Bronchial epithelial cell (primary cell): Measurements from ENCODE around the gene ANKS1B. TPM values are rescaled to one million over a fixed set of nuclear protein-coding genes. Genes with fewer than 3 reads are reported as not detected.

Source experiments
- DNase-seq: peaks from one replicate; pipeline ENCODE4 v3.0.0-alpha.2; 2010; ENCODE audit warnings: low read depth
- FAIRE-seq: peaks from 2 replicates; lab custom pipeline; 2011; peaks lifted over from hg19 to GRCh38; lab: Jason Lieb, UNC
- H3K27me3 ChIP-seq: 2 replicates; pipeline ENCODE4 v1.5.1; 2011; ENCODE audit warnings: low read length; ENCODE audit not compliant: control insufficient read depth, insufficient read depth
- H3K36me3 ChIP-seq: 2 replicates; pipeline ENCODE4 v1.5.1; 2011; ENCODE audit warnings: low read length; ENCODE audit not compliant: control insufficient read depth, insufficient read depth
- H3K4me3 ChIP-seq: 2 replicates; pipeline ENCODE4 v1.5.1; 2011; ENCODE audit warnings: mild to moderate bottlenecking, low read depth, low read length, control low read depth
- total RNA-seq: library from RNA; depleted of rRNA; stranded (reverse); fragments of >200 nt; gene quantifications from 2 replicates; pipeline ENCODE4 v1.2.1, GENCODE V29; 2014
- TF ChIP-seq, protein P1 (sequence below): IDR thresholded peaks from 2 replicates; pipeline ENCODE4 v1.5.1; 2011; ENCODE audit warnings: mild to moderate bottlenecking, moderate library complexity, low read length, control low read depth, inconsistent platforms; ENCODE audit not compliant: insufficient read depth, severe bottlenecking

The ANKS1B gene
- total RNA-seq, 1 donor from 2014 or later: 0.26 TPM

DNA sequence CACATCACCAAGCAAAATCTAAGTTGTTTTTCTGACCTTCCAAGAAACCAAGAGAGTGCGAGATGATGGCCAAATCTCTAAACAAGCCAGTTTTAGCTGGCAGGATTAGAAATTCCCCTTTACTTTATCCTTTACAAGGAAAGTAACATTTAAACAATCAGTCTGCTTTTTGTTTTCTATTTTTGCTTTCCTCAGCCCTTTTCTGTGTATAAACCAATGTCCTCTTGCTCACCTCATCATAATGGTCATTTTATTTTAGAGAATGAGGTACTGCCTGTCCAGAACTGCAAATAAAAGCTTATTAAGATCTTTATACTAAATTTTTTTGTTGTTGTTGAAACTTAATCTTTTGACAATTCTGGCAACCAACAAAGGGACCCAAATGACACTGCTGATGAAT lies 779.6 kb downstream of the ANKS1B start:
- no peak for FAIRE-seq
- no peak for DNase-seq
- TF ChIP-seq, protein P1, sequence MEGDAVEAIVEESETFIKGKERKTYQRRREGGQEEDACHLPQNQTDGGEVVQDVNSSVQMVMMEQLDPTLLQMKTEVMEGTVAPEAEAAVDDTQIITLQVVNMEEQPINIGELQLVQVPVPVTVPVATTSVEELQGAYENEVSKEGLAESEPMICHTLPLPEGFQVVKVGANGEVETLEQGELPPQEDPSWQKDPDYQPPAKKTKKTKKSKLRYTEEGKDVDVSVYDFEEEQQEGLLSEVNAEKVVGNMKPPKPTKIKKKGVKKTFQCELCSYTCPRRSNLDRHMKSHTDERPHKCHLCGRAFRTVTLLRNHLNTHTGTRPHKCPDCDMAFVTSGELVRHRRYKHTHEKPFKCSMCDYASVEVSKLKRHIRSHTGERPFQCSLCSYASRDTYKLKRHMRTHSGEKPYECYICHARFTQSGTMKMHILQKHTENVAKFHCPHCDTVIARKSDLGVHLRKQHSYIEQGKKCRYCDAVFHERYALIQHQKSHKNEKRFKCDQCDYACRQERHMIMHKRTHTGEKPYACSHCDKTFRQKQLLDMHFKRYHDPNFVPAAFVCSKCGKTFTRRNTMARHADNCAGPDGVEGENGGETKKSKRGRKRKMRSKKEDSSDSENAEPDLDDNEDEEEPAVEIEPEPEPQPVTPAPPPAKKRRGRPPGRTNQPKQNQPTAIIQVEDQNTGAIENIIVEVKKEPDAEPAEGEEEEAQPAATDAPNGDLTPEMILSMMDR: no peak
- no peaks in the 10 kb centered on the region for H3K27me3 ChIP-seq
- no peaks in the 10 kb centered on the region for H3K36me3 ChIP-seq
- H3K4me3 ChIP-seq: no peak overlapping the region

DNA sequence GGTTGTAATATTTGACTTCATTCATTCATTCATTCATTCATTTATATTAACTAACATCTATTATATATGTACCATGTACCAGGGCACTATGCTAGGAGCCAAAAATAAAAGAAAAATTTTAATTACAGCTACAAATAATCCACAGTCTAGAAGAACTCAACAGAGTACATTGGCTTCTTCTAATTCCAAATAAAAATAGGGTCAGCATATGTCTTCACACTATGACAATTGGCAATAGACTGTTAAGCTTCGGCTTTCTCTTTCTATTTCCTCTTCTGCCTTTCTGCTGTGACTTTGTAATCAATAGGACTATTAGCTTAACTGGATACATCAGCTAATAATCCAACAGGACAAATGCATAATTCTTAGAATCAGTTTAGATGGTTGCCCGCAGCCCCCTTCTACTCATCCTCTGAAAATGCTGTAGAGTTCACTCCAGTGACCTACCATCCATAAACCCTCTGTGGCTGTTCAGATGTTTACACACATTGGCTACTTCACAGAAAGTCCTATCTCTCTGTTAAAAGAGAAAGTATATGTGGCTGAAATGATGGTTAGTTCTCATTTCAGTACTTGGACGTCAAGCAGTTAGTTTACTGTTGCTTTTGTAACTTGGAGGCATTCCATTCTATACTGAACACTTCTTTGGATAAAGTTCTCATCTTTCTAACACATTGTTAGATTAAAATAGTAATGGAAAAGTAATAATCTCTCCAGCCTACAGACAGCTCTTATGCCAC lies 782.7 kb downstream of the ANKS1B start:
- Histone ChIP-seq H3K4me3 (no peak overlapping the region), H3K36me3 (no peaks in the 10 kb centered on the region), H3K27me3 (no peaks in the 10 kb centered on the region)
- TF ChIP-seq, protein P1: no peak
- DNase-seq (no peak), FAIRE-seq (no peak)

DNA sequence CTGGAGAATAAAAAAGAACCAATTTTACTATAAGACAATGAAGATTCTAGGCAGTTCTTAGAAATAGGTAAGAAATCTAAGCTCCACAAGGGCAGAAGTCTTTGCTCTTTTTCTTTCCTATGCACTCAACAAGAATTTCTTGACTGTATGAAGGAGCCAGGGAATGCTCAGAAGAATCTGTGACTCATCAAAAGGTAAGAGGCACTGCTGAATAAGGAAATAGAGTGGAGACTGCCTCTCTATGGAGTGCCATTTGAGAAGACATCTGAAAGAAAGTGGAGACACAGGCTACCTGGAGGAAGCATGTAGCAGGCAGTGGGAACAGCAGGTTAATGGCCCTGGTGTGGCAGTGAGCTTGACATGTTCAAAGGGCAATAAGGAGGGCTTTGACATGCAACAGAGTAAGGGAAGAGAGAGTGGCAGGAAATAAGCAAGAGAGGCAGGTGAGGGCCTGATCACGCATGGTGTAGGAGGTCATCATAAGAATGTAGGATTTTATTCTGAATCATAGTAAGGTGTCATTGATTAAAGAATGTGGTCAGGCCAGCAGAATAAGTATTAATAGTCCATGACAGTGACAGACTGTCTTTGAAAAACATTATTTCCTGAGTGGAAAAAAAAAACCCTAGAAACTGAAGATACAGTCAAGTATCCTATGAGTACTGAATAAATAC lies 783.9 kb downstream of the ANKS1B start:
- H3K27me3 ChIP-seq: no peaks in the 10 kb centered on the region
- no peaks in the 10 kb centered on the region for H3K36me3 ChIP-seq
- TF ChIP-seq, protein P1: no peak
- peak; percentile 41 for DNase-seq
- FAIRE-seq: no peak
- H3K4me3 ChIP-seq: no peak overlapping the region

DNA sequence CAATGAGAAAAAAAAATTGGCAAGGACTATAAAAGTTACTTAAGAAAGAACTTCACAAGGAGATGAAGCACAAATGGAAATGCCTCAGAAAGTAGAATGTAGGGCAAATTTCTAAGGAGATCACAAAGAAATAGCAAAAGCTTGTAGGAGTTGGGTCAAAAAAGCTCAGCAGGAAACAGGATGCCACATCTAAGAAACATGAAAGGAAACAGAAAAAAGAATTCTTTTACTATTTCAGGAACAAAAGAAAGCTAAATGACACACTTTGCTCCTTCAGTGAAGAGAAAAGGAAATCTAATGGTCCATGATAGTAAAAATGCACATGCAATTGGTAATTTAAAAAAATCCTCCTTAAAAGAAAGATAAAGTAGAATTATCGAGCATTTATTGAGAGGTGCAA lies 789.3 kb downstream of the ANKS1B start:
- Histone ChIP-seq H3K4me3 (no peak overlapping the region), H3K36me3 (no peaks in the 10 kb centered on the region), H3K27me3 (no peaks in the 10 kb centered on the region)
- TF ChIP-seq, protein P1: no peak
- no peak for FAIRE-seq
- no peak for DNase-seq

DNA sequence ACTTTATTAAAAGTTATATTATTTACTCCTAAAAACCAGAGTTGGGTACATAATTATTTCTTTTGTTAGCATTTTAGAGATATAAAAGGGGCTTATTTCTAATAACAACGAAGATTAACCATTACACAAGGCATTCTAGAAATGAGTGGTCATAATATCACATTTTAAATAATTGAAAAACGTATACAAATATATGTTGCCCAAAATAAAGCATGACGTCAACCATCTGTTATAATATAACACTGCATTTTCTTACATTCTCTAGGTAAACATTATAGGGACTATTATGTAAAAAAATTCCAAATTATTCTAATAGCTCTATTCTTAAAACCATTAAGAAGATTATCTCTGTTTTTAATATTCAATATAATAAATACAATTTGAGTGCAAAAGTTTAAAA lies 792.2 kb downstream of the ANKS1B start:
- Histone ChIP-seq H3K4me3 (no peak overlapping the region), H3K27me3 (no peaks in the 10 kb centered on the region), H3K36me3 (no peaks in the 10 kb centered on the region)
- FAIRE-seq: no peak
- TF ChIP-seq, protein P1: no peak
- no peak for DNase-seq
